K562 (cell line): ENCODE data around the gene PPAT. TPM values are rescaled to one million over a fixed set of nuclear protein-coding genes. Genes with fewer than 3 reads are reported as not detected.
A peak's percentile ranks its signal among the peaks of the same experiment; 100 is the strongest.

Experiments
- ATAC-seq: fragments of 200-7000 bp; cut with Tn5 transposase; 3 replicates; pipeline ENCODE4 v1.9.1; 2020; ENCODE audit warnings: moderate library complexity
- BruUV-seq: library from RNA; stranded (reverse); fragments of 400-500 nt; replicated peaks from 2 replicates; lab custom pipeline; 2021; lab: Mats Ljungman, UMichigan
- CTCF ChIA-PET: fragments of 300-600 bp; formaldehyde crosslinking; extraction: SDS; loops from one replicate; lab custom pipeline; 2021; ENCODE audit warnings: low intra/inter-chr PET ratio; lab: Yijun Ruan, JAX
- POLR2A ChIA-PET: fragments of 300-600, 350-650 bp; sonication (Branson Sonifier 250); formaldehyde crosslinking; extraction: SDS; loops from one replicate; lab custom pipeline; 2021; ENCODE audit warnings: antibody characterized with exemption, inconsistent platforms; lab: Yijun Ruan, JAX
- DNase-seq, 4 experiments: peaks; one replicate each; pipeline versions ENCODE4 v3.0.0 to v3.0.0-alpha.2; 2011 to 2018; ENCODE audit warnings: low spot score in 3 of 4, mixed read lengths in 3 of 4; ENCODE audit errors: extremely low read depth in 1 of 4
- FAIRE-seq: peaks from 2 replicates; lab custom pipeline; 2011; peaks lifted over from hg19 to GRCh38; lab: Jason Lieb, UNC
- H2AFZ ChIP-seq: 2 replicates; pipeline ENCODE4 v1.6.0; 2011; ENCODE audit warnings: low read depth, low read length, control low read depth, inconsistent platforms
- H3K27ac ChIP-seq: fragments of 200-600 bp; 3 replicates; pipeline ENCODE4 v1.8.0; 2011; ENCODE audit warnings: low read depth, mild to moderate bottlenecking, control low read depth, inconsistent platforms, low read length, moderate library complexity, mixed read lengths; ENCODE audit errors: extremely low read depth
- H3K27me3 ChIP-seq, 2 experiments: fragments of 300-600 bp in 1 of 2; 2 replicates in 1 of 2; 3 replicates in 1 of 2; pipeline versions ENCODE4 v1.6.0 to v1.8.0; 2011; ENCODE audit warnings: inconsistent platforms in 2 of 2, low read length in 2 of 2, mild to moderate bottlenecking in 1 of 2, mixed read lengths in 1 of 2, moderate library complexity in 1 of 2; ENCODE audit not compliant: control insufficient read depth in 2 of 2, insufficient read depth in 2 of 2
- H3K36me3 ChIP-seq: fragments of 300-600 bp; 3 replicates; pipeline ENCODE4 v1.8.0; 2011; ENCODE audit warnings: mild to moderate bottlenecking, low read length, inconsistent platforms; ENCODE audit not compliant: control insufficient read depth, insufficient read depth
- H3K4me1 ChIP-seq, 2 experiments: fragments of 200-600 bp in 1 of 2; replicated peaks in 1 of 2; 2 replicates in 1 of 2; 3 replicates in 1 of 2; pipeline versions ENCODE4 v1.5.1 to v1.8.0; 2011; ENCODE audit warnings: inconsistent platforms in 2 of 2, low read length in 2 of 2, mild to moderate bottlenecking in 1 of 2, mixed read lengths in 1 of 2, moderate library complexity in 1 of 2; ENCODE audit not compliant: control insufficient read depth in 2 of 2, insufficient read depth in 2 of 2
- H3K4me2 ChIP-seq: 2 replicates; pipeline ENCODE4 v1.6.1; 2011; ENCODE audit warnings: low read length, control low read depth, inconsistent platforms, mixed read lengths; ENCODE audit not compliant: insufficient read depth
- H3K4me3 ChIP-seq: fragments of 200-600 bp; sonication (generic), shearing (Covaris generic); 2 replicates; pipeline ENCODE4 v1.5.1; 2016; ENCODE audit warnings: control low read depth, inconsistent platforms
- H3K79me2 ChIP-seq: fragments of 200-600 bp; 3 replicates; pipeline ENCODE4 v1.8.0; 2011; ENCODE audit warnings: low read length, inconsistent platforms; ENCODE audit not compliant: control insufficient read depth, insufficient read depth
- H3K9ac ChIP-seq, 2 experiments: 2 replicates each; pipeline versions ENCODE4 v1.6.0 to v1.6.1; 2011; ENCODE audit warnings: low read depth in 2 of 2, low read length in 2 of 2, control low read depth in 1 of 2, inconsistent platforms in 1 of 2, mild to moderate bottlenecking in 1 of 2, mixed read lengths in 1 of 2; ENCODE audit not compliant: insufficient read depth in 1 of 2
- H3K9me1 ChIP-seq: one replicate; pipeline ENCODE4 v1.6.0; 2011; ENCODE audit warnings: inconsistent platforms, mild to moderate bottlenecking, low read length, moderate library complexity; ENCODE audit not compliant: control insufficient read depth, insufficient read depth
- H3K9me3 ChIP-seq: replicated peaks from 2 replicates; pipeline ENCODE4 v1.5.1; 2011; ENCODE audit warnings: low read depth, low read length, inconsistent platforms; ENCODE audit not compliant: control insufficient read depth, insufficient read depth
- H4K20me1 ChIP-seq: replicated peaks from 2 replicates; pipeline ENCODE4 v1.6.1; 2011; ENCODE audit warnings: low read length, inconsistent platforms, mixed read lengths; ENCODE audit not compliant: control insufficient read depth, insufficient read depth
- BCOR ChIP-seq: fragments of 450-650 bp; IDR thresholded peaks from 2 replicates; pipeline ENCODE4 v1.6.1; 2016
- C11orf30 ChIP-seq: fragments of 450-650 bp; IDR thresholded peaks from 2 replicates; pipeline ENCODE4 v1.6.1; 2016; ENCODE audit warnings: low read depth, mild to moderate bottlenecking
- CHD4 ChIP-seq: fragments of 200-600 bp; sonication (generic); IDR thresholded peaks from 3 replicates; pipeline ENCODE4 v1.6.1; 2012; ENCODE audit warnings: low read depth, mild to moderate bottlenecking, mixed read lengths, low read length, inconsistent platforms; ENCODE audit not compliant: insufficient read depth, insufficient replicate concordance, poor library complexity, severe bottlenecking
- CSDE1 ChIP-seq, 2 experiments: fragments of 450-650 bp; IDR thresholded peaks; 2 replicates each; pipeline ENCODE4 v1.6.1; 2016; ENCODE audit warnings: mild to moderate bottlenecking in 1 of 2
- HES1 ChIP-seq: fragments of 450-650 bp; IDR thresholded peaks from 2 replicates; pipeline ENCODE4 v1.6.1; 2016; ENCODE audit warnings: low read depth, mild to moderate bottlenecking, moderate library complexity
- KDM1A ChIP-seq, 2 experiments: fragments of 450-650 bp; IDR thresholded peaks; 2 replicates each; pipeline ENCODE4 v1.6.1; 2016; ENCODE audit warnings: mild to moderate bottlenecking in 2 of 2
- RBM25 ChIP-seq: fragments of 200-400 bp; formaldehyde crosslinking; IDR thresholded peaks from 2 replicates; pipeline ENCODE4 v1.6.1; 2018; ENCODE audit warnings: low read length, low read depth, moderate library complexity; ENCODE audit not compliant: severe bottlenecking
- RCOR1 ChIP-seq, 2 experiments: IDR thresholded peaks; 2 replicates each; pipeline ENCODE4 v1.6.1; 2012; ENCODE audit warnings: low read depth in 2 of 2, low read length in 2 of 2, borderline replicate concordance in 1 of 2, improper control_type of control experiment in 1 of 2
- ZNF280B ChIP-seq: fragments of 250-450 bp; sonication (Bioruptor Pico); IDR thresholded peaks from 2 replicates; pipeline ENCODE4 v1.5.1; 2021; ENCODE audit warnings: mild to moderate bottlenecking
- ZNF766 ChIP-seq: fragments of 200-800 bp; sonication (Bioruptor generic); conservative IDR thresholded peaks from 2 replicates; pipeline ENCODE4 v1.6.1; 2016; ENCODE audit warnings: missing genetic modification characterization, missing compliant biosample characterization
- WGBS: fragments of 100-300 bp; shearing (Covaris generic); methylation state at CpG from one replicate; pipeline ENCODE4 v1.1.6; 2016; ENCODE audit warnings: low coverage, mixed read lengths; ENCODE audit not compliant: insufficient coverage; ENCODE audit errors: missing lambda C conversion rate; 5-methylcytosine and 5-hydroxymethylcytosine counted together
- in situ Hi-C: fragments of 300-500 bp; cut with MboI; formaldehyde crosslinking; loops from 4 replicates; pipeline ENCODE4 v1.15.0; 2018; ENCODE audit warnings: inconsistent platforms, mixed read lengths
- intact Hi-C: fragments of 100-400 bp; cut with micrococcal nuclease; formaldehyde crosslinking; loops from 2 replicates; pipeline ENCODE4 v1.14.2; 2022
- polyA plus RNA-seq, 8 experiments: library from polyadenylated mRNA; depleted of rRNA in 4 of 8; stranded (reverse) in 5 of 8; unstranded in 3 of 8; fragments of >200 nt; fragmentation: Nextera tagmentation in 2 of 8; fragmentation: Illumina TruSeq in 1 of 8; extraction: Ambion mirVana in 2 of 8; extraction: Trizol in 1 of 8; gene quantifications; 2 replicates each; pipeline versions ENCODE4 v1.2.1 to v1.2.3, GENCODE V29; 2011 to 2014; ENCODE audit warnings: inconsistent platforms in 1 of 8, missing spikeins in 1 of 8
- total RNA-seq, 7 experiments: library from RNA; depleted of rRNA in 6 of 7; stranded (reverse); fragments of >200 nt in 6 of 7; fragmentation: Illumina TruSeq in 2 of 7; extraction: Trizol in 2 of 7; gene quantifications; 2 replicates each; pipeline versions ENCODE4 v1.2.1 to v1.2.3, GENCODE V29; 2011 to 2021; ENCODE audit warnings: low replicate concordance in 1 of 7

PPAT gene
- total and polyA plus RNA-seq, 9 of the 15 experiments (the other 6 are each of a cell fraction or from before 2014, with no cell fraction given) = 36.2 to 75.8 (median 55.5) TPM

GRCh38 chr4:56430203-56430602 lies 5.2 kb downstream of the PPAT start:
- H3K9ac ChIP-seq = no peak overlapping the region
- H3K4me1 ChIP-seq = peaks cover 11 to 12% of the 10 kb centered on the region in 2 experiments; a peak in 2 of 5 replicates
- intact Hi-C loops (no loop called here), in situ Hi-C loops (no loop called here)
- no TSS peak for BruUV-seq
- ATAC-seq (no peak), FAIRE-seq (no peak), DNase-seq (no peak)
- no peaks in the 10 kb centered on the region for H3K27me3 ChIP-seq
- no peak overlapping the region for H3K4me3 ChIP-seq
- H3K27ac ChIP-seq = no peak overlapping the region
- H3K9me3 ChIP-seq = no peaks in the 10 kb centered on the region
- H2AFZ ChIP-seq = no peak overlapping the region
- peaks cover 100% of the 10 kb centered on the region for H3K79me2 ChIP-seq
- TF ChIP-seq RCOR1 (IDR thresholded peaks at IDR 0.05; ENCODE audit: borderline replicate concordance in 1 of 2, low read depth in 2 of 2, low read length in 2 of 2) = peak in 1 of 2 experiments; percentile 17; a peak in 1 of 4 replicates
- TF ChIP-seq BCOR = peak; percentile 49; the same call in 1 of the 2 replicates
- peak; percentile 20 to 46; a peak in 2 of 4 replicates for TF ChIP-seq KDM1A (IDR thresholded peaks at IDR 0.05)
- TF ChIP-seq CSDE1 (IDR thresholded peaks at IDR 0.05) = no peak
- TF ChIP-seq ZNF280B (CRISPR knock-in tag) = no peak
- TF ChIP-seq HES1 = no peak
- no peak for TF ChIP-seq C11orf30
- peak; percentile 85 for TF ChIP-seq RBM25
- no peak for TF ChIP-seq ZNF766 (CRISPR knock-in tag)
- TF ChIP-seq CHD4 = peak; percentile 36
- peaks cover 31% of the 10 kb centered on the region; the same call in 2 of the 3 replicates for H3K36me3 ChIP-seq
- no peaks in the 10 kb centered on the region for H3K9me1 ChIP-seq
- no peak overlapping the region for H3K4me2 ChIP-seq
- H4K20me1 ChIP-seq = peaks cover 8% of the 10 kb centered on the region; the same call in 1 of the 2 replicates
- ChIA-PET POLR2A (interaction anchor here (1.2 kb wide), 1 partner anchor 43 kb away, joined by 3 read pairs; the partner anchor contains the start of gene AASDH), CTCF (no interaction called here)
- 91% methylated on average over 2 of the region's 2 CpGs for WGBS
